ENCODE results near the gene EWSR1.

- TF ChIP-seq CTCF (conservative IDR thresholded peaks at IDR 0.05; ENCODE audit: low read depth, low read length), result no peak
- no peak for TF ChIP-seq MXI1 (IDR thresholded peaks at IDR 0.05; ENCODE audit: borderline replicate concordance, low read depth, low read length)
- TF ChIP-seq USF2 (IDR thresholded peaks at IDR 0.05; ENCODE audit: low read depth, low read length), result no peak
Observed at GRCh38 chr22:29275819-29276565, 7.9 kb downstream of the EWSR1 start.

Data from IMR-90 (cell line).